Measurements from ENCODE around the gene CALD1. TPM values are rescaled to one million over a fixed set of nuclear protein-coding genes. Genes with fewer than 3 reads are reported as not detected.
A peak's percentile ranks its signal among the peaks of the same experiment; 100 is the strongest.

CALD1 gene
- total and polyA plus RNA-seq, 8 donors: 146 to 1,007 (median 302) TPM

DNA sequence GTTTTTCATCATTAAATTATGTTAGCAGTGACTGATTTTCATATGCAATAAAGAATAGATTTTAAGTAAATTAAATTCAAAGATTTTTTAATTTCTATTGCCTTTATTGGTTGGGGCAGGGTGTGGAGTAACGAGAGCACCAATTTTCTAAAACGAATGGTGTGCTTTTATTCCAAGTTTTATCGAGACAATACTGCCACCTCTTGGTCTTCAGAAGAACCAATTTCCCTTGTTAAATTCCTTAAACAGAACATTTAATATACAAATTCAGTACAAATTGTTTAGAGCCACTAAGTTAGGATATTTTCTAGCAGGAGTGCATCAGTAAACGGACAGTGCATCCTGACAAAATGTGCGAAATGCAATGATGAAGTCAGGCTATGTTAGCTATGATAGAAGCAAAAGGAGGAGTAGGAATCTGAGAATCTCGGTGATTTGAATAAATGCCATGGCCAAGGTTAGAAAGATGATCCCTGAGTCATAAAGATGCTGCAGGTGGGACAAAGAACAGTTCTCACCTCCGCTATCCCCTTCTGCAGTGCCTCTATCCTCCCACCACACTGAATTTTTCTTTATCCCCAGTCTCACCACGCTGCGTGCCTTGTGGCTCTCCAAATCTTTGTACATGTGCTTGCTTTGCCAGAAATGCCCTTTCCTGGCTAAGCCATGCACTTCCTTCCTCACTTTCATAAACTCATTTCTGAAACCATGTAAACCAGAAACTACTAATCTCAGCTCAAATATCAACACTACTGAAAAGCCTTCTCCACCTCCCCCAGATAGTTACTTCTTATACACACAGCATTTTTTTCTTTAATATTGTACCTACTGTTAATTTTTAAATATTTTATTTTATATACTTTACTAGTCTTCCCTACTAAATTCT is 175.0 kb downstream of the CALD1 start:
- Histone ChIP-seq H3K4me3 (no peak overlapping the region), H3K27me3 (no peaks in the 10 kb centered on the region), H3K9me3 (no peaks in the 10 kb centered on the region), H3K4me1 (peaks cover 0 to 12% (median 0%) of the 10 kb centered on the region in 4 donors), H3K27ac (peak overlapping the region in 2 of 5 donors; percentile 0 to 46), H3K36me3 (peaks cover 24 to 95% (median 86%) of the 10 kb centered on the region in 4 donors)
- TF ChIP-seq POLR2A (IDR thresholded peaks at IDR 0.05): no peak
- TF ChIP-seq, protein P1, sequence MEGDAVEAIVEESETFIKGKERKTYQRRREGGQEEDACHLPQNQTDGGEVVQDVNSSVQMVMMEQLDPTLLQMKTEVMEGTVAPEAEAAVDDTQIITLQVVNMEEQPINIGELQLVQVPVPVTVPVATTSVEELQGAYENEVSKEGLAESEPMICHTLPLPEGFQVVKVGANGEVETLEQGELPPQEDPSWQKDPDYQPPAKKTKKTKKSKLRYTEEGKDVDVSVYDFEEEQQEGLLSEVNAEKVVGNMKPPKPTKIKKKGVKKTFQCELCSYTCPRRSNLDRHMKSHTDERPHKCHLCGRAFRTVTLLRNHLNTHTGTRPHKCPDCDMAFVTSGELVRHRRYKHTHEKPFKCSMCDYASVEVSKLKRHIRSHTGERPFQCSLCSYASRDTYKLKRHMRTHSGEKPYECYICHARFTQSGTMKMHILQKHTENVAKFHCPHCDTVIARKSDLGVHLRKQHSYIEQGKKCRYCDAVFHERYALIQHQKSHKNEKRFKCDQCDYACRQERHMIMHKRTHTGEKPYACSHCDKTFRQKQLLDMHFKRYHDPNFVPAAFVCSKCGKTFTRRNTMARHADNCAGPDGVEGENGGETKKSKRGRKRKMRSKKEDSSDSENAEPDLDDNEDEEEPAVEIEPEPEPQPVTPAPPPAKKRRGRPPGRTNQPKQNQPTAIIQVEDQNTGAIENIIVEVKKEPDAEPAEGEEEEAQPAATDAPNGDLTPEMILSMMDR (IDR thresholded peaks at IDR 0.05): peak in 5 of 7 experiments; percentile 25 to 49 (median 44)
- no peak for TF ChIP-seq POLR2AphosphoS5 (IDR thresholded peaks at IDR 0.05)
- TF ChIP-seq EP300 (IDR thresholded peaks at IDR 0.05): no peak
- WGBS, 5 donors: 44 to 53% (median 48%) methylated on average over 9 of the region's 9 CpGs
- DNase-seq: peak in 1 of 2 donors; percentile 59
- intact Hi-C loops (cut with DNase I; ENCODE audit: low total_unique reads): loop anchor here (10.0 kb wide), 1 partner anchor 260 kb away; no protein-coding TSS in a partner anchor

DNA sequence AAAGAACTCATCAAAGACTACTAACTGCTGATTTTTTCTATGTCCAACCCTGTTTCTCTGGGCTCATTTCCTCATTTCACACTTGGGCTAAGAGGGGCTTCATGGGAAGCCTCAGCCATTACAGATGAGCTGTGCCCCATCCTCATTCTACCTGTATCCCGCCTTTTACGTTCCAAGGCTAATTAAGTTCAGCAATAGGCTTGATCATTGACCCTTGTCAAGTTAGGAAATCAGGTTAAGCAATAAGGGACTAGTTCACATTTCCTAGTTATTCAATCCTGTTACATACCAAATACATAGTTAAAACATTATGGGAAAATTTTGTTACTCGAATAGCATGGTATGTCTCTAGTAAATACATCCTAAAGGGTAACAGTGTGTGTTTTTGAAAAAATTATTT is 177.6 kb downstream of the CALD1 start:
- no peaks in the 10 kb centered on the region for H3K9me3 ChIP-seq
- H3K4me3 ChIP-seq: no peak overlapping the region
- no peak for DNase-seq
- H3K36me3 ChIP-seq: peaks cover 14 to 94% (median 80%) of the 10 kb centered on the region in 4 donors
- TF ChIP-seq POLR2A (IDR thresholded peaks at IDR 0.05) (no peak), POLR2AphosphoS5 (IDR thresholded peaks at IDR 0.05) (no peak), EP300 (IDR thresholded peaks at IDR 0.05) (no peak)
- TF ChIP-seq, protein P1 (IDR thresholded peaks at IDR 0.05): no peak
- H3K27me3 ChIP-seq: no peaks in the 10 kb centered on the region
- peaks cover 0 to 27% (median 11%) of the 10 kb centered on the region in 4 donors for H3K4me1 ChIP-seq
- H3K27ac ChIP-seq: no peak overlapping the region
- WGBS, 5 donors: 86 to 96% (median 92%) methylated on average over 3 of the region's 3 CpGs
- intact Hi-C loops (cut with DNase I; ENCODE audit: low total_unique reads): loop anchor here (10.0 kb wide), 1 partner anchor 262 kb away; no protein-coding TSS in a partner anchor

DNA sequence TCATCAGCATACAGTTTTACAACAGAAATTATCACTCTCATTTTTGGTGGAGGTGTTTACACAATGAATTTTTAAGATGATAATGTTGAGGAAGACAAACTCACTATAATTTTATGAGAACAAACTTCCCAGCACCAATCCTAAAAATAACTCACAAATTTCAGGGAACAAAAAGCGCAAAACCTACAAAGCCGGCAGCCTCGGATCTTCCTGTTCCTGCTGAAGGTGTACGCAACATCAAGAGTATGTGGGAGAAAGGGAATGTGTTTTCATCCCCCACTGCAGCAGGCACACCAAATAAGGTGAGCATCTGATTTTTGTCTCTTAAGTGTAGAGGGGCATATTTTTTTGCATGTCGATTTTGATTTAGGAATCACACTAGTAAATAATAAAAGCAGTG is 180.4 kb downstream of the CALD1 start:
- Histone ChIP-seq H3K27me3 (no peaks in the 10 kb centered on the region), H3K36me3 (peaks cover 14 to 86% (median 75%) of the 10 kb centered on the region in 4 donors), H3K4me1 (peaks cover 0 to 43% (median 8%) of the 10 kb centered on the region in 4 donors), H3K9me3 (no peaks in the 10 kb centered on the region), H3K27ac (no peak overlapping the region), H3K4me3 (no peak overlapping the region)
- no peak for TF ChIP-seq EP300 (IDR thresholded peaks at IDR 0.05)
- intact Hi-C loops (cut with DNase I; ENCODE audit: low total_unique reads): loop anchor here (10.0 kb wide), 1 partner anchor 265 kb away; no protein-coding TSS in a partner anchor
- no peak for DNase-seq
- whole genome bisulfite sequencing, 5 donors: 84 to 93% (median 91%) methylated on average over 5 of the region's 5 CpGs

DNA sequence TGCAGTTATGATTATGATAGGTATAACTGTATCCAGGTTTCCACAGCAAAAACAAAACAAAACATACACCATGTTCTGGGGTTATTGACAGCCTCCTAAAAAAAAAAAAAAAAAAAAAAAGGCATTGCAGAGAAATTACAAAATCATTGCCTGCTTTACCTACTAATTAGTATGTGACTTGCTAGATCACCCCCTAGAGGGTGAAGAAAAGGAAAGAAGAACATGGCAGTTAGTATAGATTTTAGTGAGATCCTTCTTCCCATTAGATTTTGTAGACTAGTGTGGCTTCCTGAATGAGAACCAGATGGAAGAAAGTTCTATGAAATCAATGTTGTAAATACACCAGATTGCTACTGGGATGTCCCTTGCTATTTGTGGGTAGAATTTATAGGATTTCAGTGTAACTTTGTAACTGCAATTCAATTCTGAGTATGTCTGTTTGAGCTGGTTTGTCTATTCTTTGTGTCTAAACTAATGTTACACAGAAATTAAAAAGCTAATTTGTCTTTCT is 182.9 kb downstream of the CALD1 start:
- H3K4me1 ChIP-seq: peaks cover 0 to 51% (median 11%) of the 10 kb centered on the region in 4 donors
- no peaks in the 10 kb centered on the region for H3K27me3 ChIP-seq
- peak overlapping the region in 1 of 5 donors; percentile 31 for H3K27ac ChIP-seq
- peaks cover 11 to 86% (median 73%) of the 10 kb centered on the region in 4 donors for H3K36me3 ChIP-seq
- no peaks in the 10 kb centered on the region for H3K9me3 ChIP-seq
- intact Hi-C loops (cut with DNase I; ENCODE audit: low total_unique reads): no loop called here
- TF ChIP-seq EP300 (IDR thresholded peaks at IDR 0.05) (no peak), POLR2A (IDR thresholded peaks at IDR 0.05) (no peak), POLR2AphosphoS5 (IDR thresholded peaks at IDR 0.05) (no peak)
- TF ChIP-seq, protein P1 (IDR thresholded peaks at IDR 0.05): no peak
- no peak overlapping the region for H3K4me3 ChIP-seq
- no peak for DNase-seq

Measured in stomach (tissue), 9 donors.